HepG2 (cell line): ENCODE data around the gene COMMD2. TPM values are rescaled to one million over a fixed set of nuclear protein-coding genes. Genes with fewer than 3 reads are reported as not detected.

ENCODE experiments used
- ATAC-seq: fragments of 200-7000 bp; cut with Tn5 transposase; 3 replicates; pipeline ENCODE4 v1.9.1; 2020; ENCODE audit warnings: mild to moderate bottlenecking, moderate library complexity
- BruUV-seq: library from RNA; stranded (reverse); fragments of 400-500 nt; replicated peaks from 2 replicates; lab custom pipeline; 2021; lab: Mats Ljungman, UMichigan
- CTCF ChIA-PET: fragments of 300-600 bp; formaldehyde crosslinking; extraction: SDS; loops from one replicate; lab custom pipeline; 2021; ENCODE audit warnings: low total read pairs, inconsistent platforms, low intra/inter-chr PET ratio; lab: Yijun Ruan, JAX
- POLR2A ChIA-PET: fragments of 350-600 bp; sonication (Branson Sonifier 250); formaldehyde crosslinking; loops from one replicate; lab custom pipeline; 2020; ENCODE audit warnings: antibody characterized with exemption, inconsistent platforms; lab: Yijun Ruan, JAX
- DNase-seq: peaks from one replicate; pipeline ENCODE4 v3.0.0-alpha.2; 2015; ENCODE audit warnings: low spot score
- FAIRE-seq: peaks from 3 replicates; lab custom pipeline; 2011; peaks lifted over from hg19 to GRCh38; lab: Jason Lieb, UNC
- H2AFZ ChIP-seq: one replicate; pipeline ENCODE4 v1.6.1; 2011; ENCODE audit warnings: low read length, inconsistent platforms
- H3K27ac ChIP-seq: fragments of 300-600 bp; 3 replicates; pipeline ENCODE4 v1.8.0; 2011; ENCODE audit warnings: mixed run types, mild to moderate bottlenecking, mixed read lengths, low read length, inconsistent platforms; ENCODE audit not compliant: insufficient read depth; ENCODE audit errors: extremely low read length
- H3K27me3 ChIP-seq, 2 experiments: fragments of 200-600 bp in 1 of 2; 2 replicates in 1 of 2; 3 replicates in 1 of 2; pipeline versions ENCODE4 v1.6.0 to v1.8.0; 2011; ENCODE audit warnings: low read length in 2 of 2, mild to moderate bottlenecking in 2 of 2, moderate library complexity in 2 of 2, inconsistent platforms in 1 of 2; ENCODE audit not compliant: insufficient read depth in 2 of 2, control insufficient read depth in 1 of 2
- H3K36me3 ChIP-seq, 2 experiments: fragments of 200-600 bp in 1 of 2; replicated peaks in 1 of 2; 2 replicates in 1 of 2; 3 replicates in 1 of 2; pipeline versions ENCODE4 v1.5.1 to v1.8.0; 2011; ENCODE audit warnings: low read length in 2 of 2, inconsistent platforms in 1 of 2; ENCODE audit not compliant: insufficient read depth in 2 of 2, control insufficient read depth in 1 of 2
- H3K4me1 ChIP-seq: 2 replicates; pipeline ENCODE4 v1.5.1; 2012; ENCODE audit warnings: low read length, inconsistent platforms; ENCODE audit not compliant: insufficient read depth
- H3K4me2 ChIP-seq: 2 replicates; pipeline ENCODE4 v1.6.0; 2011; ENCODE audit warnings: low read depth, low read length, inconsistent platforms
- H3K4me3 ChIP-seq, 3 experiments: fragments of 200-600 bp in 1 of 3; sonication (generic), shearing (Covaris generic) in 1 of 3; replicated peaks in 1 of 3; 2 replicates each; pipeline ENCODE4 v1.5.1; 2011 to 2016; ENCODE audit warnings: low read length in 3 of 3, inconsistent platforms in 2 of 3, low read depth in 2 of 3, mild to moderate bottlenecking in 2 of 3, control low read depth in 1 of 3, mixed read lengths in 1 of 3; ENCODE audit not compliant: insufficient read depth in 1 of 3
- H3K79me2 ChIP-seq: one replicate; pipeline ENCODE4 v1.6.1; 2011; ENCODE audit warnings: low read length, inconsistent platforms; ENCODE audit not compliant: insufficient read depth
- H3K9ac ChIP-seq: 2 replicates; pipeline ENCODE4 v1.6.0; 2011; ENCODE audit warnings: mild to moderate bottlenecking, low read depth, low read length, inconsistent platforms; ENCODE audit not compliant: insufficient read depth
- H3K9me3 ChIP-seq: 2 replicates; pipeline ENCODE4 v1.5.1; 2012; ENCODE audit warnings: mild to moderate bottlenecking, low read length
- H4K20me1 ChIP-seq: 2 replicates; pipeline ENCODE4 v1.6.0; 2011; ENCODE audit warnings: inconsistent platforms, mild to moderate bottlenecking, low read length, moderate library complexity; ENCODE audit not compliant: insufficient read depth
- GATAD1 ChIP-seq: IDR thresholded peaks from 2 replicates; pipeline ENCODE4 v1.6.1; 2016; ENCODE audit warnings: missing genetic modification reagents, missing compliant biosample characterization
- MAFG ChIP-seq: sonication (generic); formaldehyde crosslinking; IDR thresholded peaks from 2 replicates; pipeline ENCODE4 v1.5.1; 2020; ENCODE audit warnings: mild to moderate bottlenecking, missing genetic modification reagents
- NFE2L1 ChIP-seq: sonication (generic); formaldehyde crosslinking; IDR thresholded peaks from 2 replicates; pipeline ENCODE4 v1.4.0; 2020; ENCODE audit warnings: missing genetic modification reagents, mild to moderate bottlenecking, borderline replicate concordance
- SNRNP70 ChIP-seq: fragments of 200-400 bp; formaldehyde crosslinking; IDR thresholded peaks from 2 replicates; pipeline ENCODE4 v1.6.1; 2017; ENCODE audit warnings: mild to moderate bottlenecking, low read depth, low read length, moderate library complexity
- SP2 ChIP-seq: sonication (generic); formaldehyde crosslinking; IDR thresholded peaks from 2 replicates; pipeline ENCODE4 v1.5.1; 2020; ENCODE audit warnings: mild to moderate bottlenecking, missing genetic modification reagents
- TFE3 ChIP-seq: IDR thresholded peaks from 2 replicates; pipeline ENCODE4 v1.6.1; 2016
- ZFP82 ChIP-seq: sonication (generic); formaldehyde crosslinking; IDR thresholded peaks from 2 replicates; pipeline ENCODE4 v1.5.1; 2020; ENCODE audit warnings: mild to moderate bottlenecking, missing genetic modification reagents, borderline replicate concordance
- WGBS: methylation state at CpG from one replicate; pipeline ENCODE4 v1.1.6; 2017; ENCODE audit warnings: low lambda C conversion rate; 5-methylcytosine and 5-hydroxymethylcytosine counted together
- in situ Hi-C: cut with HindIII; loops from 2 replicates; pipeline ENCODE4 v1.10.0; 2017; ENCODE audit warnings: low pct_unique_long_range_greater_than_20kb; ENCODE audit not compliant: extremely low pct_ligation_motif_present
- intact Hi-C: fragments of 100-400 bp; cut with micrococcal nuclease; formaldehyde crosslinking; loops from one replicate; pipeline ENCODE4 v1.10.0; 2022; ENCODE audit not compliant: unreplicated experiment
- polyA plus RNA-seq, 8 experiments: library from polyadenylated mRNA; depleted of rRNA in 3 of 8; stranded (reverse) in 7 of 8; unstranded in 1 of 8; fragments of >200 nt; fragmentation: Illumina TruSeq in 4 of 8; extraction: Trizol in 4 of 8; gene quantifications; 2 replicates each; pipeline versions ENCODE4 v1.2.1 to v1.2.3, GENCODE V29; 2011 to 2016; ENCODE audit warnings: low read depth in 4 of 8, missing spikeins in 1 of 8, mixed read lengths in 1 of 8; ENCODE audit not compliant: insufficient read depth in 1 of 8
- total RNA-seq, 5 experiments: library from RNA; depleted of rRNA; stranded (reverse); fragments of >200 nt; fragmentation: Illumina TruSeq; extraction: Trizol; gene quantifications; 2 replicates each; pipeline ENCODE4 v1.2.3, GENCODE V29; 2016; ENCODE audit warnings: low read depth in 1 of 5
- TF ChIP-seq, protein P1 (sequence below): sonication (generic); formaldehyde crosslinking; IDR thresholded peaks from 2 replicates; pipeline ENCODE4 v1.4.0; 2020; ENCODE audit warnings: mild to moderate bottlenecking, low read depth, missing genetic modification reagents

The COMMD2 gene
- total and polyA plus RNA-seq, 2 of the 13 experiments (the other 11 are each of a cell fraction or from before 2014, with no cell fraction given) = 33.0 to 57.6 TPM

DNA sequence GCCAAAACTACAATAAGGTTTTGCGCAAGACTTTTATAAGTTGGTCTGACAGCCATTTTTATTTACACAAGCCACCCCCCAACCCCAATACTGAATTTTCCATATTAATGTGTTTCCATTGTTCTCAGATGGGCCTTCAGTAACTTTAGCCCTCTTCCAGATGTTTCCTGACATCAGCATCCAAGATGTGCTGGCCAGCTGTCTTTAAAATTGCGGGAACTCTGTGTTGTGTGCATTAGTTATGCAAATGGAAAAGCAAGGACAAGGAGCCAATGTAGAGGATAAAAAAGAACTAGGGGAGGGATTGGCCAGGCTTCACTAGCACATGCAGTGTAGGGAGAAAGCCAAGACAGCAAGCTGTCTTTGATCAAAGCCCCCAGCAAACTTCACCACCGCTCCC, 45.4 kb downstream of the COMMD2 start:
- Histone ChIP-seq H3K4me3 (no peak overlapping the region), H3K36me3 (no peaks in the 10 kb centered on the region), H3K4me1 (peaks cover 13% of the 10 kb centered on the region; the same call in 1 of the 2 replicates), H2AFZ (no peak overlapping the region), H4K20me1 (no peaks in the 10 kb centered on the region), H3K9ac (no peak overlapping the region), H3K9me3 (no peaks in the 10 kb centered on the region), H3K4me2 (no peak overlapping the region), H3K27ac (no peak overlapping the region), H3K79me2 (no peaks in the 10 kb centered on the region), H3K27me3 (no peaks in the 10 kb centered on the region)
- in situ Hi-C loops = no loop called here
- DNase-seq (no peak), FAIRE-seq (no peak), ATAC-seq (no peak)
- POLR2A ChIA-PET = no interaction called here
- CTCF ChIA-PET = no interaction called here
- BruUV-seq = no TSS peak
- 66% methylated on average over 3 of the region's 3 CpGs for WGBS
- intact Hi-C loops = no loop called here
- TF ChIP-seq NFE2L1 (CRISPR knock-in tag) (no peak), SP2 (CRISPR knock-in tag) (no peak), GATAD1 (CRISPR knock-in tag) (no peak), ZFP82 (no peak)
- TF ChIP-seq, protein P1, sequence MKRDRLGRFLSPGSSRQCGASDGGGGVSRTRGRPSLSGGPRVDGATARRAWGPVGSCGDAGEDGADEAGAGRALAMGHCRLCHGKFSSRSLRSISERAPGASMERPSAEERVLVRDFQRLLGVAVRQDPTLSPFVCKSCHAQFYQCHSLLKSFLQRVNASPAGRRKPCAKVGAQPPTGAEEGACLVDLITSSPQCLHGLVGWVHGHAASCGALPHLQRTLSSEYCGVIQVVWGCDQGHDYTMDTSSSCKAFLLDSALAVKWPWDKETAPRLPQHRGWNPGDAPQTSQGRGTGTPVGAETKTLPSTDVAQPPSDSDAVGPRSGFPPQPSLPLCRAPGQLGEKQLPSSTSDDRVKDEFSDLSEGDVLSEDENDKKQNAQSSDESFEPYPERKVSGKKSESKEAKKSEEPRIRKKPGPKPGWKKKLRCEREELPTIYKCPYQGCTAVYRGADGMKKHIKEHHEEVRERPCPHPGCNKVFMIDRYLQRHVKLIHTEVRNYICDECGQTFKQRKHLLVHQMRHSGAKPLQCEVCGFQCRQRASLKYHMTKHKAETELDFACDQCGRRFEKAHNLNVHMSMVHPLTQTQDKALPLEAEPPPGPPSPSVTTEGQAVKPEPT (CRISPR knock-in tag) = no peak

DNA sequence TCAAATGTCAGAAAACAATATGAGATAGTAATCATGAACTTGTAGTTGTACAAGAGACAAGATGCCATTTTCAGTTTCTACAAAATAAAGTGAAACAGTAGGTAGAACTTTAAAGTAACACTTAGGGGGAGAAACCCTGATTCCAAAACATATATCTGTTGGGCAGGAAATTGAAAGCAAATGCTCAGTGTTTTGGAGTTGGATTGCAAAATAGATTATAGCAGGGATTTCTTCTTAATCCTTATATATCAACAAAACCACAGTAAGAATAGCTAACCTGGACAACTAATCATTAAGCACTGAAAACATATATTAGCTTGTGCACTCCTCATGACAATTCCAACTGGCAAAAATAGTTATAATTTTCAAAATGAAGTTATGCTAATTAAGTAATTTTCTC, 46.9 kb downstream of the COMMD2 start:
- Histone ChIP-seq H2AFZ (no peak overlapping the region), H3K27ac (no peak overlapping the region), H3K4me1 (peaks cover 13% of the 10 kb centered on the region; the same call in 1 of the 2 replicates), H3K79me2 (no peaks in the 10 kb centered on the region), H3K4me2 (no peak overlapping the region), H3K9ac (no peak overlapping the region), H3K4me3 (no peak overlapping the region), H3K9me3 (no peaks in the 10 kb centered on the region), H4K20me1 (no peaks in the 10 kb centered on the region), H3K36me3 (no peaks in the 10 kb centered on the region), H3K27me3 (no peaks in the 10 kb centered on the region)
- ATAC-seq (no peak), DNase-seq (no peak), FAIRE-seq (no peak)
- in situ Hi-C loops (no loop called here), intact Hi-C loops (no loop called here)
- no TSS peak for BruUV-seq
- ChIA-PET CTCF (no interaction called here), POLR2A (no interaction called here)
- no peak for TF ChIP-seq MAFG (CRISPR knock-in tag)
- TF ChIP-seq SNRNP70 = no peak
- no peak for TF ChIP-seq TFE3 (CRISPR knock-in tag)
